ENCODE measurements around the gene GLDC.

DNA sequence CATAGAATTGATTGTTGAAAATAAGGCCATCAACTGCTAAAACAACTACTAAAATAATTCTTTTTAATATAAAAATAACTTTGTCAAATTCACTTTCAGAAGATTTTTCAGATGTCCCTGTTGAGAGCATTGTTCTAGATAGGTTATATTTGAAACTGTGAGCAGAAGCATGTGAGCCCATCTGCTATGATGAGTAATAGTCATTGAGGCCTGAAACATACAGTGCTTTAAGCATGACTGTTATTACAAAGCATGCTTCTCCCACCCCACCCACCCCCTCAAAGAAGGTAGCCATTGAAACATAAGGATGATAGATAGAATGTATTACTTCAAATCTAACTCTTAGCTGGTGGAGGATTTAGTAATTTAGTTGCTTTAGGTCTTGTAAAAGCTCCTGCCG lies 146.5 kb downstream of the GLDC start:
- TF ChIP-seq, protein P1, sequence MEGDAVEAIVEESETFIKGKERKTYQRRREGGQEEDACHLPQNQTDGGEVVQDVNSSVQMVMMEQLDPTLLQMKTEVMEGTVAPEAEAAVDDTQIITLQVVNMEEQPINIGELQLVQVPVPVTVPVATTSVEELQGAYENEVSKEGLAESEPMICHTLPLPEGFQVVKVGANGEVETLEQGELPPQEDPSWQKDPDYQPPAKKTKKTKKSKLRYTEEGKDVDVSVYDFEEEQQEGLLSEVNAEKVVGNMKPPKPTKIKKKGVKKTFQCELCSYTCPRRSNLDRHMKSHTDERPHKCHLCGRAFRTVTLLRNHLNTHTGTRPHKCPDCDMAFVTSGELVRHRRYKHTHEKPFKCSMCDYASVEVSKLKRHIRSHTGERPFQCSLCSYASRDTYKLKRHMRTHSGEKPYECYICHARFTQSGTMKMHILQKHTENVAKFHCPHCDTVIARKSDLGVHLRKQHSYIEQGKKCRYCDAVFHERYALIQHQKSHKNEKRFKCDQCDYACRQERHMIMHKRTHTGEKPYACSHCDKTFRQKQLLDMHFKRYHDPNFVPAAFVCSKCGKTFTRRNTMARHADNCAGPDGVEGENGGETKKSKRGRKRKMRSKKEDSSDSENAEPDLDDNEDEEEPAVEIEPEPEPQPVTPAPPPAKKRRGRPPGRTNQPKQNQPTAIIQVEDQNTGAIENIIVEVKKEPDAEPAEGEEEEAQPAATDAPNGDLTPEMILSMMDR (IDR thresholded peaks at IDR 0.05; ENCODE audit: insufficient read depth, low read length, poor library complexity, severe bottlenecking), result no peak
- no peak for TF ChIP-seq EZH2phosphoT487 (conservative IDR thresholded peaks at IDR 0.05; ENCODE audit: low read length)

All from SU-DHL-6 (cell line).